ENCODE measurements around the gene RPS5.
"Not testable (repeated sequence)": the region's sequence is repeated elsewhere in the genome, so short reads cannot be mapped to it uniquely, and the experiment has no call there.

RPS5 gene

DNA sequence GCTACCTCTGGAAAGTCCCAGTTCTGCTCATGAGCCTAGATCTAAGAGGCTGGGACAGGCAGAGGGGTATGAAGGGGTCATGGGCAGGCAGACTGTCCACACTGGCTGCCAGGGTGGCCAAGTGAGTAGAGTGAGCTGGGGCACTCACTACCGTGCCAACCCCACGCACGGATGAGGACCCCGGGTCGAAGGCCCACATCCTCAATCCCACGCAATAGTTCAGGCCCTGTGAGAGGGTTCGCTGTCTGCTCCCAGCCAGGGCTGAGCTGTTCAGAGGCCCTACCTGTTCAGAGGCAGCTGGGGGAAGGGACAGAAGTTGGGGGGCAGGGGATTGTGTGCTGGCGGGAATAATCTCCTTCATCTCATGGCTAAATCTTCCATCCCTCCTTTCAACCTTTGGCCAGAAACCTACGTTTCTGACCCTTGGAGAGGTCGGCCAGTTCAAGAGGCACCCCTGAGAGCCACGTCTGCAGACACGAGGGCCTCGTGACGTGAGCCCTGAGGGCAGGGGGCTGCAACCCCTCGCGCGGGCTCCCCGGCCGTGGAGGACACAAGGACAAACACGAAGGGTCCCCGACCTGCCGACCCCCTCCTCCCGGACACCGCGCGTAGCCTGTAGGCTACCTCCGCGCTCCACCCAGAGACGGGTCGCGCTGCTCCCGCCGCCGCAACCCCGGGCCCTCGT lies 1.0 kb upstream of the RPS5 start:
- no peak for DNase-seq (ENCODE audit: low spot score)

DNA sequence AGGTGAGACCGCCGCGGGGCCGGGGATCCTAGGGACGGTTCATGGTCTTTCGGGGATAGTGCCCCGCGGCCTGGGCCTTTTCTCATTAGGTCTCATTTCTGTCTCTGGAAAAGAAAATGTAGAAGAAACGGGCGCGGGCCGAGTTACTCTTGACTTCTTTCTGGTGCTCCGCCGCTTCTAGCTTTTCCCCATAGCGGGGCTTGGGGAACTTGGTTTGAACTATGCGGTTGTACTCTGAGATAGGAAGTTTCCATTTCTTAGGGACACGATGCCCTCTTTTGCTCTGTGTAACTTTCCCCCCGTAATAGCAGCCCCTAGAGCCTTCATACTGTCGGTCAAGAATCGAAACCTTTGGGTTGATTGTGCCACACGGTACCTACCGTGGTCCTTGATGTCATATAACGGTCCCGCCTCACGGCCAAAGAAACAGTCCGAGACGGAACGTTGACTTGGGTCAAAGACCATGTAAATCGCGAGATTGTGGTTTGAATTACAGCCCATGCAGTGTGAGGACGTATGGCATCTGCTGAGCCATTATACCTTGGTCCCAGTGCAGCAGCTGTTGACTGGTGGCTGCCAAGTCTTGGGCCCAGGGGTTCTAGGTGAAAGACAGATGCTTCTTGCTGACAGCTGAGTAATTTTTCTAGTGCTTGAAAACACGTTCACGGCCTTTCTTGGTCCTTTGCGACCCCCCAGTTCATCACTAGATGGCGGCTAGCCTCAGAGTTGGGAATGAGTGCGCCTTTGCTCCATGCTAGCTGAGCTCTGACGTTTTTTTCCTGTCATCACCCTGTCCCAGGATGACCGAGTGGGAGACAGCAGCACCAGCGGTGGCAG lies 487 bp downstream of the RPS5 start:
- DNase-seq (ENCODE audit: low spot score): no peak

DNA sequence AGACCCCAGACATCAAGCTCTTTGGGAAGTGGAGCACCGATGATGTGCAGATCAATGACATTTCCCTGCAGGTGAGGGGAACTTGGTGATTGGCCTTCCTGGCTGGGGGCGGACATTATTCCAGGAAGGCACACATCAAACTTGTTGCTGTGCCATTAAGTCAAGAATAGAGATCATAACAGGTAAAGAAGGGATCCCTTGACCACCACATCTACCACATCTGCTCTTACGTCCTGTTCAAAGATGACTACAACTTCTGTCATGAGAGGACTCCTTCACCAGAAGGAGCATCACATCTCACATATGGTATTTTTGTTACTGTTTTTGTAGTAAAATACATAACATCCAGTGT lies 1.1 kb downstream of the RPS5 start:
- DNase-seq (ENCODE audit: low spot score): no peak

DNA sequence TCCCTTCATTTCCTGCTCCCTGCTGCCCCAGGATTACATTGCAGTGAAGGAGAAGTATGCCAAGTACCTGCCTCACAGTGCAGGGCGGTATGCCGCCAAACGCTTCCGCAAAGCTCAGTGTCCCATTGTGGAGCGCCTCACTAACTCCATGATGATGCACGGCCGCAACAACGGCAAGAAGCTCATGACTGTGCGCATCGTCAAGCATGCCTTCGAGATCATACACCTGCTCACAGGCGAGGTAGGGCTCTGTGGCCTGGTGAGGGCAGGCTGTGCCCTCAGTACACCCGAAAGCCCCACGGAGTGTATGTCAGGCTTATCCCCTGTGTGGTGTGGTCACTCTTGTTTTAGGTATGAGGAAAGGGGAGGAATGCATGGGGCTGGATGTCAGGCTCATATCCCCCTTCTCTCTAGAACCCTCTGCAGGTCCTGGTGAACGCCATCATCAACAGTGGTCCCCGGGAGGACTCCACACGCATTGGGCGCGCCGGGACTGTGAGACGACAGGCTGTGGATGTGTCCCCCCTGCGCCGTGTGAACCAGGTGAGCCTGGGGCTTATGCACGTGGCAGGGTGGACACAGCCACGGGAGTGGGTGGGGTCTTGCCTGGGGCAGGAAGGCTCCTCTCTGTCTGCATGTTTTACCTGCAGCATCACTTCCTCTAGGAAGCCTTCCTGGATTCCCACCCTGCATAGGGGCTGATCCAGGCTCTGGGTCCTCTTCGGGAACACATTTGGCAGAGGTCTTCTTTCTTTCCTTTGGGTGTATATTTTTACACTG lies 6.1 kb downstream of the RPS5 start:
- DNase-seq (ENCODE audit: low spot score): no peak

DNA sequence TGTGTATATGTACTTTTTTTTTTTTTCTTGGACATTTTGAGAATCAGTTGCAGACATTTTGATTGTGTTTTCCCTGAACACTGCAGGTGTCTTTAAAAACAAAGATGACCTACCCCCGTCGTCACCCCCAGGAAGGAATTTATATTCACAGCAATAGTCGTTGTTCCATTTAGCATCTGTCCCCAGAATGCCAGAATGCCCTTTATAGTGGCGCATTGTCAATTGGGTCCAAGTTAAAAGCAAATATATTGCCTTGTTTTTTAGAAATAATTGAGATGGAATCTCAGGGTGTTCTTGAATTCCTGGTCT lies 6.6 kb downstream of the RPS5 start:
- DNase-seq (ENCODE audit: low spot score): peak; percentile 3

DNA sequence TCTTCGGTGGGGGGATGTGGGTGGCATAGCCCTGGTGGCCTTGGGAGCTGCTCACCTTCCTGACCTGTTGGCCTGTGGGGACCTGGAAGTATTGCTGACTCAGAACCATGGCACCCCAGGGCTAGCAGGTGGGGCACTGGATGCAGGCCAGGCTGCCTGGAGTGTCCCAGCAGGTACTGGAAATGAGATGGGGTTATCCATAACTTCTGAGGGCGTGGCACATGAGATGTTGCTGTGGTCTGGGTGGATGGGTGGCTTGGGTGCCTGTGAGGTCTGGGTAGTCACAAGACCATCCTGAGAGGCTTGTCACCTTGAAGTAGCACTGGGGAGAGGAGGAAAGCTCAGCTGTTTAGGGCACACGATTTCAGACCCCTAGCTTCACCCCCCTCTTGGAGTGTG lies 7.8 kb downstream of the RPS5 start:
- DNase-seq (ENCODE audit: low spot score): no peak

DNA sequence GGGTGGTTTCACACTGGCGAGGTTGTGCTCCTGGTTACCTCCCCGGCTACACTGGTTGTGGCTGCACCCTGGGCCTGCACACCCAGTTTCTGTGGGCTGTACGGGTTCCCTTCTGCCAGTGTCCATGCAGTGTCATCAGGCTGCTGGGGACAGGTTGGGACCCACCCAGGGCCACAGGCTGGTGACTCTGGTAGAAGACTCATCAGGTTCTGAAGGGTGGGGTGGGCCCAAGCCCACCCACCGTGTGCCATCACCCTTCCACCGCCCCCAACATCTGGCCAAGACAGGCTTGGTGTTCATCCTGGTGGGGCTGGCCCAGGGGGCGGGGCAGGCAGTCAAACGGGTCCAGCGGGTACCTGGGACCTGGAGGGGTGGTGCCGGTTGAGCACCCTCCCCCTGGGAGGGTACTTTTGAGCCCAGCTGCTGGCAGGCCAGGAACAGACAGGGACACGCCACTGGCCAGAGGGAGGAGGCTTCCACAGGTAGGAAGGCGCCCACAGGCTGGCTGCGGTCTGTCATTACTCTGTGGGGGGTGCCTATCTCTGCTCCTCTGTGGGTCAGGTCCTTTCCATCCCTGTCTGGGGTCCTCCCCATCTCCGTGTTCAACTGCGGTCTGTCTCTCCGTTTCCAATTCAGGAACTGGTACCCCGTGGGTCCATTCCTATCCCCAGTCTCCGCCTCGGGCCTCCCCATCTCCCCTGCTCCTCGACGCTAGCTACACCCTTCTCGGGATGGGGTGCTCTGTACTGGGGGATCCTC lies 8.3 kb downstream of the RPS5 start, which contains the start of gene RNF225:
Gene RNF225, plus strand, starts transcription at position 437 of the 759 bp plus-strand sequence. CDS start 434 bp downstream, outside the sequence.
- DNase-seq (ENCODE audit: low spot score): peak; percentile 80

DNA sequence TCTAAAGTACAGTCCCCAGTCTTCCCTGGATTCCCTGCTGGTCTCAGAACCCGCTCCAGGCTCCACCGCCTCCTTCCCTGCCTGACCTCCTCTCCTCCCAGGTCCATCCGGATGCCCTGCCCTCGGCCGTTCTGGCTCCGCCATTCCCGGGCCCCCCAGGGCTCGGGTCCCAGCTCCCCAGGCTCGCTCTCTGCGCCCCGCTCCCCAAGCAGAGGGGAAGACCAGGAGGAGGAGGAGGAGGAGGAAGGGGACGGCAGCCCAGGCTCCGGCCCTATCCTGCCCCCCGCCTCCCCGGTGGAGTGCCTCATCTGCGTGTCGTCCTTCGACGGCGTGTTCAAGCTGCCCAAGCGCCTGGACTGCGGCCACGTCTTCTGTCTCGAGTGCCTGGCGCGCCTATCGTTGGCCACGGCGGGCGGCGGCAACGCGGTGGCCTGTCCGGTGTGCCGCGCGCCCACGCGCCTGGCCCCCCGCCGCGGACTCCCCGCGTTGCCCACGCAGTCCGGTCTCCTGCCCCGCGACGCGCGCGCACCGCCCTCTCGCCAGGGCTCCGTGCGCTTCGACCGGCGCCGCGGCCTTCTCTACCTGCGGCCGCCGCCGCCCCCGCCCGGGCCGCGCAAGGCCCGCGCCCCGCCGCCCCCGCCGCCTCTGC lies 9.0 kb downstream of the RPS5 start:
- DNase-seq (ENCODE audit: low spot score): peak; percentile 33

DNA sequence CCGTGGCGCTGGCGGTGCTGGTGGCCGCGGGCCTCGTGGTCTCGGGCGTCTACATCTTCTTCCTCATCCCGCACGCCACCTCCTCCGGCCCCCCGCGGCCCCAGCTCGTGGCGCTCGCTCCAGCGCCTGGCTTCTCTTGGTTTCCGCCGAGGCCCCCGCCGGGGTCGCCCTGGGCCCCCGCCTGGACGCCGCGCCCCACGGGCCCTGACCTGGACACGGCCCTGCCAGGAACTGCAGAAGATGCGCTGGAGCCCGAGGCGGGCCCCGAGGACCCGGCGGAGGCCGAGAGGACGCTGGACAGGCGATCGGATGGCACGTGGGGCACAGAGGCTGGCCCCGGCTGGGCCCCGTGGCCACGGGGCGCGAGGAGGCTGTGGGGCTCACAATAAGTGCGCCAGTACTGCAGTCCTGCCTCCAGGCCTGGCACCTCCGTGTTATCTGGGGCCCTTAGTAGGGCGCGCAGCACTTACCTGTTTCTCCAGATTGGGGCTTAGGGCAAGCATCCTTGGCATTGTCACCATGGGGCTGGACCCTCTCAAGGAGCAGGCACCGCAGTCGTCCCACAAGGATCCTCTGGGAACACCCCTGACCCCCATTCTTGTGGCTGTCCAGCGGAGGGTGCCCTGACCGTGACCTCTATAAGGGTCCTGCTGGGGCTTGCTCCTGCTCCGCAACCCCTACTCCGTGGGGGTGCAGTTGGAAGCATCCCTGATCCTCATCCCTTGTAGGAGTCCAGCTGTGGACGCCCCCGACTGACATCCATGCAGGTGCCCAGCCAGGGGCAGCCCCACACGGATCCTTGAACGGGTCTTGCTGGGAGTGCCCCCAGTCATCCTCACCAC lies 9.8 kb downstream of the RPS5 start:
- peak; percentile 10 for DNase-seq (ENCODE audit: low spot score)

DNA sequence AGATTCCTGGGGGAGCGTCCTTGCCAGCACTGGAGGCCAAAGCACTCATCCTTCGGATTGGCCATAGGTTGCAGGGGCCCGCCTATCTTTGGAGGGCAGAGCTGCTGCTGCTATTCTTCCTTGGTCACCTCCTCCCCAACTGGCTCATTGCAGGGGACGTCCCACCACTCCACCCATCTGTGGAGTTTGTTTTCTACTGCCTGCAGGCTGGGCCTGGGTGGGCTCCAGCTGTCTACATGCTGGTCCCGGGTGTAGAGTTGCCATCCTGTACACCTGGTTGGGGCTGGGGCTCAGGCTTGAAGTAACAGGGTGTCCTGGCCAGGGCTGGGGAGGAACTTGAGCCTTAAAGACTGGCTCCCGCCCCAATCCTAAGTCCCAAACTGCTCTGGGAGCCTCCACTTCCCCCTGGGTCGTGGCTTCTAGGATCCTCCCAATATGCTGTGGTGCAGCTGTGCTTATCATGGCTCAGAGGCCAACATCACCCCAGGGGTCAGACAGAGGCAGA lies 10.5 kb downstream of the RPS5 start:
- DNase-seq (ENCODE audit: low spot score): peak; percentile 20

DNA sequence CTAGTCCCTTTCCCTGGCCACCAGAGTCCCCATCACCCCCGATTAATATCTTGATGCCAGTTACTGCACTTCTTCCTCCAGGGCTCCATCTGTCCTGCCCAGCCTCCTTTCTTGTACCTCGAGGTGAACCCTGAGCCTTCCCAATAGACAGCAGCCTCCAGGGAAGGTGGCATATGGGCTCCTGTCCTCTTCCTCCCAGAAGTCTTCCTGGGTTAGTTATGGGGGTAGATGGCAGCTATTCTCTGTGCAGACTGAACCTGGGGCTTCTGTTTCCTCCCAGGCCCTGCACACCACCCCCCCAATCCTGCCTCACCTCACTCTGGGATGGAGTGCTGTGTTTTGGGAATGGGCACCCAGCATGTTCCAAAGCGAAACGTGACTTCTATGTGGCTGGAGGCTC lies 11.0 kb downstream of the RPS5 start:
- no peak for DNase-seq (ENCODE audit: low spot score)

DNA sequence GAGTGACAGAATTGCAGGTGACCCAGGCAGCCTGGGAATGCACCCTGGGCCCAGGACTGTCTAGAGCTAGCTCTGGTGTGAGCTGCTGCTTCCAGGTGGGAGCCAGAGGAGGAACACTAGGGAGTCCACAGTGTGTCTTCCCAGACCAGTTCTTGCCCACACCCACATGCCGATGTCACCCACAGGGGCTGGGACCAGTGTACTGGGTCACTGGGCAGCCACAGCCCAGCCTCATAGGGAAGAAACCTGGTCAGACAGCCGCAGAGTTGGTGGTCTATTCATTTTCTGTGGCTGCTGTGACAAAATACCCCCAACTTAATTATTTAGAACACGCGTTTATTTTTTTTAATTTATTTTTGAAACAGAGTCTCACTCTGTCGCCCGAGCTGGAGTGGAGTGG lies 11.5 kb downstream of the RPS5 start:
- DNase-seq (ENCODE audit: low spot score): no peak

DNA sequence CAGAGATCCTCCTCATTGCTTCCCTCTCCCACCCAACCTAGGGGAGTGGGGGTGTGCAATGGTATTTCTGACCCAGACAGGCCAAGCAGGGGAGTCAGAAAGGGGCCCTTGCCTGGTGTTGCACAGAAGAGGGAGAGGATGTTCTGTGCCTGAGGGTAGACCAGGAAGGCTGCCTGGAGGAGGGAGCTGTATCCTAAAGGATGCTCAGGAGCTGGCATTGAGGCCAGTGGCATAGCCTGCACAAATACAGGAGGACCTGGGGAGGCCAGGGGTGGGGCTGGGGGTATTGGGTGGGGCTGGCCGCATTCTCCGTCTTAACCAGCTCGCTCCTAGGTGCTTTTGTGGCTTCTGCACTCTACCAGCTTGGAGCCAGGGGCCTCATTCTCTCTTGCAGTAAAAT lies 12.8 kb downstream of the RPS5 start:
- peak; percentile 8 for DNase-seq (ENCODE audit: low spot score)

DNA sequence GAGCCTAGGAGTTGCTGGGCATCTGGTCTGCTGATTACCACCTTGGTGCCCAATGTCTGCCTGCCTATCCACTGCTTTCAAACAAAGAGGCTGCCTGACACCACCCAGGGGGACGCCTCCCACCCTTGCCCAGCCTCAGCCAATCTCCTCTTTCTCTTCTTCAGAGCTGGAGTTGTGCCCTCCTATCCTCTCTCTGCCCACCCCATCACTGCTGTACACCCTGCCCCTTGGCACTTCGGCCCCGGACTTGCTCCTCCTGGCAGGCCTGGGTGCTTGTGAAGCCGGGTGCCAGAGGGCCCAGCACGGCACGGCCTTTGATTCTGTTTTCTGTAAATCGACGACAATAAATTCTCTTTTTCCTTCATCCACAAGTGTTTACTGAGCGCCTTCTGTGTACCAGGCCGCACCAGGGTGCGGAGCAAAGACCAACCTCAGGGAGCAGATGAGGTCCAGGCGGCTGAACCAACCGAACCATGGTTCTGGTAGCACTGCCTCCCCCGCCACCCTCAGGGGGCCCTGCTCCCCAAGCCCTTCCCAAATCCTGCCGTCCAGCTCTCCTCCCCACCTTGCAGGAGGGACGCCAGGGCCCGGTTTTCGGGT lies 13.3 kb downstream of the RPS5 start:
- DNase-seq (ENCODE audit: low spot score): peak; percentile 1

DNA sequence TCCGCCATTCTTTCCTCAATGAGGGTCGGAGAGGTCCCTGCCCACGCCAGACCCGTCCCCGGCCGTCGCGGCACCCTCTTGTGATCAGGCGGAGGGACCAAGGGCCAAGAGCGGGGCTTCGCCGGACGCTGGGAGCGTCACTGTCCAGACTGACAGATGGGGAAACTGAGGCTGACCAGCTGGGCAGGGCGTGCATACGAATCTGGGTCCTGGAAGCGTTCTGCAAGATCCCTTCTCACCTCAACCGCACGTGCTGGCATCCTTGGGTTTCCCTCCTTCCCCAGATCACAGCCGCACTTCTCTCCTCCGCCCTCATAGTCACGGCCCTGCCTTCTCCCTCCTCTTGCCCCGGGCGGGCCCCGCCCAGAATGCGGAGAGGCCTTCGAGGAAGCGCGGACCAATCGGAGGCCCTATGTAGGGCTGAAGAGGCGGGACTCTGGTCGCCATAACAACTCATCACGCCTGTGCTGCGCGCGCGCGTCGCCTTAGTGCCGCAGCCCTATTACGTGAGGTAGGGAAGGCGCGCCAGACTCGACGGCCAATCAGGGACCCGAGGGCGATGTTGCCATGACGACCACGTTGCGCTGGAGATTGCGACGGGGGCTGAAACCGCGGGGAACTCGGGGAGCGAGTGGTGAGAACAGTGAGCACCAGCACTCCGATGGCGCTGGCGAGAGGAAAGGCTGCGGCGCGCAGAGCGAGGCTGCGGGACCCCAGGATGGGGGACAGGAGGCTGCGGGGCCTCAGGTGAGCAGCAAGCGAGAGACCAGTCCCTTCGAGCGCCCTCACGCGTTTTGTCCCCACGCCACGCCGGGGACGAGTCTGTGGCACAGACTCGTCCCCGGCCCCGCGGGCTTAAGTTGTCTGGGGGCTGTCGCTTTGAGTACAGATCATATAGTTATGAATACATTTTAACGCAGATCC lies 14.1 kb downstream of the RPS5 start:
- peak; percentile 99 for DNase-seq (ENCODE audit: low spot score)

DNA sequence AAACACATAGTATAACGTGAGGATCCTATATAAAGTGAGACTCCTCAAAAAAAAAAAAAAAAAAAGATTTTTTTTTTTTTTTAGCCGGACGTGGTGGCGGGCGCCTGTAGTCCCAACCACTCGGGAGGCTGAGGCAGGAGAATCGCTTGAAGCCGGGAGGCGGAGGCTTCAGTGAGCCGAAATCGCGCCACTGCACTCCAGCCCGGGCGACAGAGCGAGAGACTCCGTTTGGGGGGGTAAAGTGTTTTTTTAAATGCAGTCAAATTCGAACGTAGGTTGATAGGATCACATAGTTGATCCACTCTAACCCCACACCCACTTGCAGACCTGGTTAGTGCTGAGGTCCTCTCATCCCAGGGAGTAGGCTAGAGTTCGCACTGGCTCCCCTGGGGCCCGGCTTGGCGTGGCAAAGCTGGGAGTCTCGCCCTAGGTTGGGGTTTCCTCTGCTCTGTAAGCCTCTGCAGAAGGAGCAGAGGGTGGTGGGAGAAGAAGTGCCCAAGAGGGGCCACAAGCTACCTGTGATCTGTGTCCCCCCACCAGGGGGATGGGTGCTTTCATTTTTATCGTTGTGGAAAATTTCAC lies 14.9 kb downstream of the RPS5 start:
- DNase-seq (ENCODE audit: low spot score): peak; percentile 10

DNA sequence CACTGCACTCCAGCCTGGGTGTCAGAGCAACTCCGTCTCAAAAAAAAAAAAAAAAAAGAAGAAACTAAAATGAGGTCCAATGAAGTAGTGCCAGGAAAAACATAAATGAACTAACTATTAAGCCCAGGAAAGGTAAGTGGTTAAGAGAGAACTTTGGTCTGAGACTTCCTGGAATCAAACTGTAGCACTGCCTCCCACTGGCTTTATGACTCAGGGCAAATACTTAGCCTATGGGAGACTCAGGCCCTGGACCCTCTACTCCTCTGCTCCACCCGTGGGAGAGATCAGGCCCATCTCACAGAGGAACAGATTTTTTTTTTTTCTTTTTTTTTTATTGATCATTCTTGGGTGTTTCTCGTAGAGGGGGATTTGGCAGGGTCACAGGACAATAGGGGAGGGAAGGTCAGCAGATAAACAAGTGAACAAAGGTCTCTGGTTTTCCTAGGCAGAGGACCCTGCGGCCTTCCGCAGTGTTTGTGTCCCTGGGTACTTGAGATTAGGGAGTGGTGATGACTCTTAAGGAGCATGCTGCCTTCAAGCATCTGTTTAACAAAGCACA lies 16.9 kb downstream of the RPS5 start:
- DNase-seq (ENCODE audit: low spot score): not testable (repeated sequence)

All from HuH-7.5 (cell line).